ENCODE measurements around the gene RXRB.
"Not testable (repeated sequence)": the region's sequence is repeated elsewhere in the genome, so short reads cannot be mapped to it uniquely, and the experiment has no call there.

Gene RXRB

GRCh38 chr6:33200219-33201146, at the start of gene RXRB, which contains the start of gene SLC39A7:
RXRB (minus strand) TSS chr6:33200665; CDS start chr6:33200476, 189 bp downstream.
SLC39A7 (plus strand) TSS chr6:33200867; CDS start chr6:33201246, 379 bp downstream.
- peaks cover 16% of the 10 kb centered on the region for H3K36me3 ChIP-seq (ENCODE audit: insufficient read depth, low read length)
- H3K9ac ChIP-seq (ENCODE audit: low read depth, low read length): peak within 1 kb of the TSS; percentile 99
- H3K9me3 ChIP-seq (ENCODE audit: control insufficient read depth, insufficient read depth, low read length): no peaks in the 10 kb centered on the region
- H3K4me1 ChIP-seq (ENCODE audit: insufficient read depth, low read length): peaks cover 14% of the 10 kb centered on the region

- Histone ChIP-seq H3K9ac (ENCODE audit: low read depth, low read length) (peak overlapping the region; percentile 74), H3K36me3 (ENCODE audit: insufficient read depth, low read length) (no peaks in the 10 kb centered on the region), H3K4me1 (ENCODE audit: insufficient read depth, low read length) (peaks cover 6% of the 10 kb centered on the region; the same call in 1 of the 2 replicates)
Measured at GRCh38 chr6:33249732-33250630, 49.5 kb upstream of the RXRB start.

GRCh38 chr6:33248932-33249731, 48.7 kb upstream of the RXRB start:
- Histone ChIP-seq H3K4me1 (ENCODE audit: insufficient read depth, low read length) (peaks cover 6% of the 10 kb centered on the region; the same call in 1 of the 2 replicates), H3K9ac (ENCODE audit: low read depth, low read length) (peak overlapping the region; percentile 74), H3K36me3 (ENCODE audit: insufficient read depth, low read length) (no peaks in the 10 kb centered on the region), H3K9me3 (ENCODE audit: control insufficient read depth, insufficient read depth, low read length) (no peaks in the 10 kb centered on the region)

More at GRCh38 chr6:33249732-33250630, 49.5 kb upstream of the RXRB start:
- no peaks in the 10 kb centered on the region for H3K9me3 ChIP-seq (ENCODE audit: control insufficient read depth, insufficient read depth, low read length)

- Histone ChIP-seq H3K4me1 (ENCODE audit: insufficient read depth, low read length) (peaks cover 6% of the 10 kb centered on the region; the same call in 1 of the 2 replicates), H3K9me3 (ENCODE audit: control insufficient read depth, insufficient read depth, low read length) (no peaks in the 10 kb centered on the region), H3K9ac (ENCODE audit: low read depth, low read length) (peak overlapping the region; percentile 50; the same call in 1 of the 2 replicates)
Measured at GRCh38 chr6:33248643-33248931, 48.1 kb upstream of the RXRB start.

GRCh38 chr6:33247977-33248642, 47.6 kb upstream of the RXRB start:
- Histone ChIP-seq H3K9ac (ENCODE audit: low read depth, low read length) (peak overlapping the region; percentile 50; the same call in 1 of the 2 replicates), H3K36me3 (ENCODE audit: insufficient read depth, low read length) (no peaks in the 10 kb centered on the region), H3K4me1 (ENCODE audit: insufficient read depth, low read length) (peaks cover 6% of the 10 kb centered on the region; the same call in 1 of the 2 replicates), H3K9me3 (ENCODE audit: control insufficient read depth, insufficient read depth, low read length) (no peaks in the 10 kb centered on the region)

More at GRCh38 chr6:33248643-33248931, 48.1 kb upstream of the RXRB start:
- no peaks in the 10 kb centered on the region for H3K36me3 ChIP-seq (ENCODE audit: insufficient read depth, low read length)

GRCh38 chr6:33243476-33243875, 43.0 kb upstream of the RXRB start:
- H3K36me3 ChIP-seq (ENCODE audit: insufficient read depth, low read length): no peaks in the 10 kb centered on the region
- H3K9ac ChIP-seq (ENCODE audit: low read depth, low read length): no peak overlapping the region
- H3K9me3 ChIP-seq (ENCODE audit: control insufficient read depth, insufficient read depth, low read length): no peaks in the 10 kb centered on the region
- no peaks in the 10 kb centered on the region for H3K4me1 ChIP-seq (ENCODE audit: insufficient read depth, low read length)

- no peak overlapping the region for H3K9ac ChIP-seq (ENCODE audit: low read depth, low read length)
- no peaks in the 10 kb centered on the region for H3K9me3 ChIP-seq (ENCODE audit: control insufficient read depth, insufficient read depth, low read length)
- no peaks in the 10 kb centered on the region for H3K4me1 ChIP-seq (ENCODE audit: insufficient read depth, low read length)
- H3K36me3 ChIP-seq (ENCODE audit: insufficient read depth, low read length): no peaks in the 10 kb centered on the region
Measured at GRCh38 chr6:33241968-33242367, 41.5 kb upstream of the RXRB start.

- Histone ChIP-seq H3K4me1 (ENCODE audit: insufficient read depth, low read length) (peaks cover 11% of the 10 kb centered on the region), H3K9ac (ENCODE audit: low read depth, low read length) (no peak overlapping the region), H3K9me3 (ENCODE audit: control insufficient read depth, insufficient read depth, low read length) (no peaks in the 10 kb centered on the region), H3K36me3 (ENCODE audit: insufficient read depth, low read length) (no peaks in the 10 kb centered on the region)
Measured at GRCh38 chr6:33237741-33238140, 37.3 kb upstream of the RXRB start.

GRCh38 chr6:33236852-33237251, 36.4 kb upstream of the RXRB start:
- Histone ChIP-seq H3K9me3 (ENCODE audit: control insufficient read depth, insufficient read depth, low read length) (no peaks in the 10 kb centered on the region), H3K4me1 (ENCODE audit: insufficient read depth, low read length) (peaks cover 11% of the 10 kb centered on the region), H3K36me3 (ENCODE audit: insufficient read depth, low read length) (no peaks in the 10 kb centered on the region), H3K9ac (ENCODE audit: low read depth, low read length) (no peak overlapping the region)

GRCh38 chr6:33236328-33236727, 35.9 kb upstream of the RXRB start:
- H3K4me1 ChIP-seq (ENCODE audit: insufficient read depth, low read length): peaks cover 11% of the 10 kb centered on the region
- no peaks in the 10 kb centered on the region for H3K9me3 ChIP-seq (ENCODE audit: control insufficient read depth, insufficient read depth, low read length)
- no peak overlapping the region for H3K9ac ChIP-seq (ENCODE audit: low read depth, low read length)
- no peaks in the 10 kb centered on the region for H3K36me3 ChIP-seq (ENCODE audit: insufficient read depth, low read length)

GRCh38 chr6:33235221-33235634, 34.8 kb upstream of the RXRB start:
- no peaks in the 10 kb centered on the region for H3K9me3 ChIP-seq (ENCODE audit: control insufficient read depth, insufficient read depth, low read length)
- peaks cover 11% of the 10 kb centered on the region for H3K4me1 ChIP-seq (ENCODE audit: insufficient read depth, low read length)
- H3K36me3 ChIP-seq (ENCODE audit: insufficient read depth, low read length): no peaks in the 10 kb centered on the region
- peak overlapping the region; percentile 25; the same call in 1 of the 2 replicates for H3K9ac ChIP-seq (ENCODE audit: low read depth, low read length)

GRCh38 chr6:33226503-33227120, 26.1 kb upstream of the RXRB start:
- H3K4me1 ChIP-seq (ENCODE audit: insufficient read depth, low read length): peaks cover 13% of the 10 kb centered on the region
- not testable (repeated sequence) for H3K36me3 ChIP-seq (ENCODE audit: insufficient read depth, low read length); H3K9me3 ChIP-seq (ENCODE audit: control insufficient read depth, insufficient read depth, low read length); H3K9ac ChIP-seq (ENCODE audit: low read depth, low read length)

GRCh38 chr6:33217681-33218080, 17.2 kb upstream of the RXRB start:
- no peaks in the 10 kb centered on the region for H3K36me3 ChIP-seq (ENCODE audit: insufficient read depth, low read length)
- H3K4me1 ChIP-seq (ENCODE audit: insufficient read depth, low read length): peaks cover 19% of the 10 kb centered on the region
- H3K9me3 ChIP-seq (ENCODE audit: control insufficient read depth, insufficient read depth, low read length): no peaks in the 10 kb centered on the region
- no peak overlapping the region for H3K9ac ChIP-seq (ENCODE audit: low read depth, low read length)
